Measurements from ENCODE around the gene C9orf72.

Gene C9orf72

DNA sequence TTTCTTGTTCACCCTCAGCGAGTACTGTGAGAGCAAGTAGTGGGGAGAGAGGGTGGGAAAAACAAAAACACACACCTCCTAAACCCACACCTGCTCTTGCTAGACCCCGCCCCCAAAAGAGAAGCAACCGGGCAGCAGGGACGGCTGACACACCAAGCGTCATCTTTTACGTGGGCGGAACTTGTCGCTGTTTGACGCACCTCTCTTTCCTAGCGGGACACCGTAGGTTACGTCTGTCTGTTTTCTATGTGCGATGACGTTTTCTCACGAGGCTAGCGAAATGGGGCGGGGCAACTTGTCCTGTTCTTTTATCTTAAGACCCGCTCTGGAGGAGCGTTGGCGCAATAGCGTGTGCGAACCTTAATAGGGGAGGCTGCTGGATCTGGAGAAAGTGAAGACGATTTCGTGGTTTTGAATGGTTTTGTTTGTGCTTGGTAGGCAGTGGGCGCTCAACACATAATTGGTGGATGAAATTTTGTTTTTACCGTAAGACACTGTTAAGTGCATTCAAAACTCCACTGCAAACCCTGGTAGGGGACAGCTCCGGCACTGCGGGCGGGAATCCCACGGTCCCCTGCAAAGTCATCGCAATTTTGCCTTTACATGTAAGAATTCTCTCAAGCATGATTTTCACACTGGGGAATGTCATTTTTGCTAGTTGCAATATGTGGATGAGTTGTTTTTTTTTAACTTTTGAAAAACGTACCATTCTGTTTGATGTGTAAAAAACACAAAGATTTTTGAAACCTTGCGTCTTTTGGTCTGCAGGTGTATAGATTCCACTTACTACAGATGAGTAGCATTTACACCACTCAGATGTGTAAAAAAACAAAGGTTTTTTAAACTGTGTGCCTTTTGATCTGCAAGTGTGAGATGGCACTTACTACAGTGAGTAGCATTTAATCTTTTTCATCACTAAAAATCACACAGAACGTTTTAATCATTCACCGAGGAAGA, 631 bp upstream of the C9orf72 start:
- DNase-seq, result peak; percentile 100

GRCh38 chr9:27572566-27572917, 739 bp downstream of the C9orf72 start:
- DNase-seq, result peak; percentile 97

GRCh38 chr9:27572061-27572460, 1.2 kb downstream of the C9orf72 start:
- peak; percentile 52 for DNase-seq

DNA sequence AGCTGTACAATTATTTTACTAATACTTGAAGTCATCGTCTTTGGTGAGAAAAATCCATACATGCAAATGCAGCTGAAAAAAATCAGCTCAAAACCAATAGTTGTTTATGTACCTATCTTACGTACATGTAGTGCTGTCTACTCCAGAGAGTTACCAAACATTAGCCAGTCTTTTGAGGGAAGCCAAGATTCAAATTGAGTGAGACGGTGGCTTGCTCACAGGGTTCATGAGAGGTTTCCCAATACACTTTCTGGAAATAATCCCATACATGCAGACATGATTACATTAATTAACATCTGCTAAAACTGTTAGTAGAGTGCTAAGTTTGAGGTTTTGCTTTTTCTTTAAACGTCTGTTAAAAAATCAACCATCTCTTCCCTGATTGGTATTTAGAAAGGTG, 2.3 kb downstream of the C9orf72 start:
- peak; percentile 74 for DNase-seq

DNA sequence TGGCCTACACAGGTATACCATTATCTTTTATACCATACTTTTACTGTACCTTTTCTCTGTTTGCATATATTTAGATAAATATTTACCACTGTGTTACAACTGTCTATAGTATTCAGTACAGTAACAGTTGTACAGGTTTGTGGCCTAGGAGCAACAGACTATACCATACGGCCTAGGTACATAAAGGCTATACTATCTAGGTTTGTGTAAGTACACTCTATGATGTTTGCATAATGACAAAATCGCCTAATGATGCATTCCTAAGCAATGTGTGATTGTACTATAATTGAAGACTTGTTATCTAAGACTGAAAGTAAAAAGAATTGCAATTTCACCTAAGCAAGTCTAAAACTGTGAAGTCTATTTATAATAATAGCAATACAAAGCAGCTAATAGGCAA, 3.9 kb downstream of the C9orf72 start:
- no peak for DNase-seq

DNA sequence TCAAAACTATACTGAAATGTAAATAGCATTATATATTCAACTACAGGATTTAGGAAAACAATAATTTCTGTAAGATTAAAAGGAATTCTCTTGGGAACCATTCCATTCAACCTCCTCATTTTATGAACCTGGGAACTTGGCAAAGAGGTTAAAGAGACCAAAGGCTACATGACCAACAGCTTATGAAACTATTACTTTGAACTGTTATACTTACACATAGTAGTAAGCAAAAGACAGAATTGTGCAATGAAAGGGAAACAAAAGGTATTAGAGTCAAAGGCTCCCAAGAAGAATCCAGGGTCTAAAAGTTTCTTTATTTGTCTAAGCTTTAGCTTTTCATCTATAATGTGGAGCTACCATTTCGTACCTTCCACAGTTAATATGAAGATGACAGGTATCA, 7.2 kb downstream of the C9orf72 start:
- DNase-seq, result peak; percentile 56

DNA sequence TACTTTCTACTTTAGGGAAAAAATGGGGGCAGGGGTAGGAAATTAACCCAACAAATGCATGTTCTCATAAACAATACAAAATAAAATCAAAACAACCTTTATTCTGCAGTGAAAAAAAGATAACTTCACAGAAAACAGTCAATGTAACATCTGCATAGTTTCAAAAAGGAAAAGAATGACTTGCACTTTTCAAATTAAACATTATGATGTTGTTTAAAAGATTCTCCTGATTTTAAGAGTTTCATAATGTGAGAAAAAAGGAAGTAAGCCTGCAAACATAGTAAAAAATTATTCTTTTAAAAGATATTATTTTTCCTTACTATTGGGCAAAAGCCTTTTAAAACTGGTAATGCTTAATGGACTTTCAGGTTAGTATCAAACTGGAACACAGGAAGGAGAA, 7.6 kb downstream of the C9orf72 start:
- peak; percentile 57 for DNase-seq

DNA sequence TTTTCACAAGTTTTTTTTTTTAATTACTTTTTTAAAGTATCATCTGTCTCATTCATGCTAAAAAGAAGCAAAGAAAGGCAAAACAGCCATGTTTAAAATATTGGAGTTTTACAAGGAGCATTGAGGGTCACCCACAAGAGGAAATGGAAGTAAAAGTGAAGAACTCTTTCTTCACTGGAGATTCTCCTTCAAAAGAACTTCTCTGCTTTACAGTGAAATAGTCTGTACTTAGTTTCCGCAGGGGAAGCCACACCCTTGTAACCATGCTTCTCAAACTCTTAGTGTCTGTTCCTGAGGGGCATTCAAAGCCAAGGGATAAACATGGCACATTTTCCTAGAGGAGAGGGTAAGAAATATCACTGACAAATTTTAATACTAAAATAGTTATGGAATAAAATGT, 8.6 kb downstream of the C9orf72 start:
- DNase-seq, result peak; percentile 87

DNA sequence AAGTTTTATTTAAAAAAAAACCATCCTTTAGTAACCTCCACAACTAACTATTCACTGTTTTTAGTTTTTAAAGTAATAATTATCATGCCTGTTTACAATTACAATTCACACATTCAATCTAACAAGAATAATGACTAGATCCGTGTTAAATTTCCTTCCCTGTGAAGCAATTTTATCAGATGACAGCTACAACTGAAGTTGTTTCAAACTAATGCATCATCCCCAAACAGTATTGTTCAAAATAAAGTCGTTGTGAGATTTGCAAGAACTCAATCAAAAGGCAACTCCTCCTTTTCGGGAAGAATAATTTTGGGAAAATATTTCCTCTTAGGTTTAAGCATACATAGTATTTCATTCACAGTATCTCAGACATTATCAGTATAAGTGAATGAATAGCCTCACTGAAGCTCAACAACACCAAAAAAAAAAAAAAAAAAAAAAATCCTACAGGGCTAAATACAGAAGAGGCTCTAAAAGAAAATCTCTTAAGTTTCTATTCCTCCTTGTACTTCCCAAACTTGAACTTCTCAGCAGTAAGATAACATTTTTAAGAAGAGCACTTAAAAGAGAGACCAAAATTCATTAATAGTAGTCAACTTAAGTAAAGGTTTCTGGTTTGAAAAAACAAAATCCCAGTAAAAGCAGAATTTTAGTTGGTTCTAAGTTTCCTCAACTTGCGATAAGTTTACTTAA, 9.4 kb downstream of the C9orf72 start:
- DNase-seq, result peak; percentile 74

DNA sequence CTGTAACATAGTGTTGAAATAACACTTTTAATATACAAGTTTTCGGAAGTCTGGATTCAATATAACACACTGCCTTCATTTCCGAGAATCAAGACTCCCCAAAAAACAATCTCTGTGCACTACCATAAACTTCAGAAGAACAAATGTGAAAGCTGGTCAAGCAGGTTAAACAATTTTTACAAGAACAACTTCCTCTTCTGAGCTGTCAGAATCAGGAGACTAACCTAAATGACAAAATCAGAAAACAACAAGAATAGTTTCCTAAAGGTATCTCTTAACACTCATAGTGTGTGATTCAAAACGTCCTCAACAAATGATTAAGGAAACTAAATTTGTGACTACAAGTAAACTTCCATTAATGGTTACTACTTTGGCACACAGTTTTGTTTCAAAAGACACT, 11.6 kb downstream of the C9orf72 start:
- DNase-seq, result peak; percentile 35

DNA sequence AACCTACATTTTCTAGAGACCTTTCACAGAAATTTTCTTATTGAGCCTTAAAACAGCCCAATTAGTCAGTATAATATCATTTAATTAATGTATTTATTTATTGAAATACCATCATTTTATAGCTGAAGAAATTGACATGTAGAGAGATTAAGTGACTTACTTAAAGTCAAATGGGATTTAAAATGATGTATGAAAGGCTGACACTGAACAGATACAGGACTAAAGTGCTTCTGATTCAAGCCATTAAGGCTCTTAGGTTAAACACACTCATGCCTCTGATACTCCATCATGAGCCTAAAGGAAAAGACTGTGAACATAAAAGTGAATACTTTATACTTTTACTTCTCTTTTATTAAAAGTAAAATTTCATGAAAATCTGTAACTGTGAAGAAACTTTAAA, 12.8 kb downstream of the C9orf72 start:
- no peak for DNase-seq

DNA sequence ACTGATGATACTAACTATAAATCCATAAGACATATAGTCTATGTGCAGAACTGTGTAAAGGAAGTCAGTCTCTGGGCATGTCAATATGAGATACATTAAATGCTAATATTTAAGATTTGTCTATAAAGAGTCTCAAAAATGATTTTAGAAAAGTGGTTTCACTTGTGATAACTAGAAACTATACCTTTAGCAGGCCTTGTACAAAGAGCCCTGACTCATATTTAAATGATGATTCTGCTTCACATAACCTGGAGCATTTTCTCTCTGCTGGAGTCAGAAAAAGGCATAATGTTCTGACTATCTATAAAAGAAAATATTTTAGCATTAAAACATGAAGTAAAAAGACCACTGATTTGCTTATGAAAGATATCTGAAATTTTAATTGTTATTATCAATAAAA, 15.0 kb downstream of the C9orf72 start:
- DNase-seq, result no peak

- no peak for DNase-seq
Observed at GRCh38 chr9:27556470-27556869, 16.8 kb downstream of the C9orf72 start.

- no peak for DNase-seq
Observed at GRCh38 chr9:27554712-27555111, 18.6 kb downstream of the C9orf72 start.

DNA sequence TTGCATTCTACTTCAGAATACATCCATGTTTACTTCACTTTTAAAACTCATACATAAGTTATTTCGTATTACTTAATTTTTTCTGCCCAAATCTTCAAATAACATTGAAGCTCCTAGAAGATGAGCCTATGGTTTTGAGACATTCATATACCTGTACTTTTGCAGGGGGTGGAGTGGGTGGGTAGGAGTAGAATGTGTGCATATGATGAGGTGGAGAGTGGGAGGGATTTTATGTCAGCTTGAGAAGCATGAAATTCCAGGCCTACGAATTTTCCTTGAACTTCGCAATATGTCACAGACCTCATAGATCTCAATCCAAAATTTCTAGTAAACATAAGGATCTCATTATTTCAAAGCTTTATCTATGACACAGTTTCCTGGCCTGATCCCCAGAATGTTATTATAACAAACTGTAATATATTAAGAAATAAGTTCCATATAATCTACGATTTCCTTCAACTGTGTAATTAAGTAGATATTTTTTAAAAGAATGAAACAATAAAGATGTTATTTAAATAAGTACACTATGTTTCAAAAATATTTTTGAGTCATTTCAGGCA, 24.0 kb downstream of the C9orf72 start:
- DNase-seq, result no peak

- DNase-seq, result peak; percentile 66
Observed at GRCh38 chr9:27548055-27548741, 25.1 kb downstream of the C9orf72 start.

DNA sequence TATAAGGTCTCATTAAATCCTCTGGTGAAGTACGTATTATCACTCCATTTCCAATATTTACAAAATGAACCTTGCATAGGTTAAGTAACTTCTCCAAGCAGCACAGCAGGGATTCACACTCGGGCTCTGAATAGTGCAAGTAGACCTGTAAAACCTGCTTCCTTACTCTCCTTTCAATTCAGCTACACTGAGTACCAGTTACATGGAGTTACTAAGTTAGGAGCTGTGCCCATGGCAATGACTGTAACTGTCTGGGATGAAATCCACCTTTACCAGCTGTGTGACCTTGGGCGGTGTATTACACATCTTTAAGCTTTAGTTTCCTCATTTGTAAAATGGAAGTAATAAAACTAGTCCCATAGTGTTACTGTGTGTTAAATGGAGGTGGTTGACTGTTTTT, 27.8 kb downstream of the C9orf72 start:
- DNase-seq, result no peak

GRCh38 chr9:27542508-27542907, 30.8 kb downstream of the C9orf72 start:
- no peak for DNase-seq

DNA sequence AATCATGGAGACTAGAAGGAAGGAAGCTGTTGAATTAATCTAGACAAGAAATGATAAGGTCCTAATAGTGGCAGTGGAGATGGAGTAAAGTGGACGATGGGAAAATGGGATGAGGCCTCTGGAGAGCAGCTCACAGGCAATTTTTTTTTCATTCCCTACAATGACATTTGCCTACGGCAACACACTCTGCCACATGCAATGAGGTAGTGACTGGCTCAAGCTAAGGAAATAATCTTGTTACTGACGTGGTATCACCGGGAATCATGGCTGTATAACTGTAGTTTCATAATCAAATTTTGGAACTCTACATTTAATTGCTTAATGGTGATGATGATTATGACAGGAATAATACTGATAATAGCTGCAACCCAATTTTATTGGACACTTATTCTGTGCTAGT, 31.5 kb downstream of the C9orf72 start:
- no peak for DNase-seq

GRCh38 chr9:27540502-27540901, 32.8 kb downstream of the C9orf72 start:
- no peak for DNase-seq

DNA sequence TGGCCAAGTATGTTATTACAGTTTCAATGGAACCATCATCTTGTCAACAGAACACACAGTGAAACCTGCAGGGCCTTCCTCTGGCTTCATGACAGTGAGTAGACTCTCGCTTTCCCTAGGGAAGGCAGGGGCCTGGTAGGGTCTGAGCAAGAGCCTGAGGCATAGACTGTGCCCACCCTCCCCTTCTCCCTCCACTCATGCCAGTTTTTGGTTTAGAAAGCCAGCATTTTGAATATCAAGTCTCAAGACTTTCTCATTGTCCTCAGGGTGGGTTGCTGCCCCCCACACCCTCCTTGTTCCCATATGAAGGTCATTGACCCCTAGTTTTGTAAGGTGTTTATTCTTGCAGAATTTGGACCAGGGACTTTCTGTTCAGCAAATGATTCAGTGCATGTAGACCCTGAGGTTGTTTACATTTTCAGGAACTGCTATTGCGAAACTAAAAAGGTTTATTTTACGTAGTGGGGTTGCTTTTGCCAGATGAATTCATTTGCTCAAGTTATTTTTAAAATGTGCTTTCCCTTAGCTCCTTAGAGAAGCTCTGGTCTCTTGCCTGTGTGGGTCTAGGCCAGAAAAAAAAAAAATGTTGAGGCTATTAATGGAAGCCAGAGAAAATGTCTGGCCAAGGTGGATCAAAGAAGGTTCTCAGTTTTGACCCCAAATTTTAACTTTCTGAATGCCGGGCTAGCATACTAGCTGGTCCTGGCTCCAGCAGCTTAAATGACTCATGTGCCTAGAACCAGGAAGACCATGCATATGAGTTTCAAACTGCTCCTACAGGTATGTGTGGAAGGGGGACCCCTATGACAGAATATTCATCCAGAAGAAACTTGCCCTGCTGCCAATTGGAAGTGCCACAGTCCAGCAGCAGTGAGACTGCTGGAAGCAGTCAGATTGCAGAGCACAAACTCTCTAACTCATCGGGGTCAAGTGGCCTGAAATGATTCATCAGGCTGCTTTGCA, 33.5 kb downstream of the C9orf72 start:
- peak; percentile 56 for DNase-seq

GRCh38 chr9:27538647-27539046, 34.6 kb downstream of the C9orf72 start:
- DNase-seq, result no peak
